Lower leg skin (tissue), 3 donors: ENCODE results near the gene POLN.

Experiments used
- CTCF ChIP-seq, 3 donors: fragments of 450-650 bp; IDR thresholded peaks; one replicate each; pipeline ENCODE4 v1.5.1; 2016; ENCODE audit warnings: antibody characterized with exemption in 3 of 3, mild to moderate bottlenecking in 3 of 3, moderate library complexity in 2 of 3
- POLR2A ChIP-seq, 2 donors: fragments of 450-650 bp; IDR thresholded peaks; one replicate each; pipeline ENCODE4 v1.6.1; 2016 to 2017; ENCODE audit warnings: antibody characterized with exemption in 2 of 2, mild to moderate bottlenecking in 1 of 2, moderate library complexity in 1 of 2

GRCh38 chr4:2071912-2072867 lies 169.7 kb downstream of the POLN start:
- TF ChIP-seq POLR2A (IDR thresholded peaks at IDR 0.05): no peak
- no peak for TF ChIP-seq CTCF (IDR thresholded peaks at IDR 0.05)
